ENCODE results near the gene VENTX. TPM values are rescaled to one million over a fixed set of nuclear protein-coding genes. Genes with fewer than 3 reads are reported as not detected.

Gene VENTX
- total and polyA plus RNA-seq, 2 donors (not counting 3 experiments of a cell fraction or from before 2014, with no cell fraction given), result not detected

GRCh38 chr10:133229265-133230043, 8.2 kb upstream of the VENTX start:
- FAIRE-seq, result no peak

GRCh38 chr10:133230044-133230361, 7.7 kb upstream of the VENTX start, which contains the start of gene UTF1:
TSS of gene UTF1 (plus strand) at chr10:133230217. CDS start at chr10:133230289, 72 bp downstream.
- H3K27me3 ChIP-seq (ENCODE audit: control insufficient read depth in 2 of 2, insufficient read depth in 2 of 2, low read length in 2 of 2), result peaks cover 24 to 33% of the 10 kb centered on the region in 2 experiments
- no peak within 1 kb of the TSS for H3K27ac ChIP-seq (ENCODE audit: insufficient read depth, low read depth, low read length)
- H4K20me1 ChIP-seq (replicated peaks; ENCODE audit: control insufficient read depth, extremely low read depth, insufficient read depth, low read length), result no peaks in the 10 kb centered on the region
- ChIA-PET CTCF (no interaction called here), POLR2A (no interaction called here)
- no peaks in the 10 kb centered on the region for H3K9me3 ChIP-seq (replicated peaks; ENCODE audit: control insufficient read depth, insufficient read depth, low read length)
- TF ChIP-seq POLR2AphosphoS5 (IDR thresholded peaks at IDR 0.05; ENCODE audit: insufficient read depth, low read depth, low read length) (no peak), JUN (IDR thresholded peaks at IDR 0.05; ENCODE audit: borderline replicate concordance, insufficient read depth, insufficient read length, low read depth) (no peak), GATA2 (IDR thresholded peaks at IDR 0.05; ENCODE audit: insufficient read depth, insufficient read length, low read depth, low read length) (no peak), MYC (IDR thresholded peaks at IDR 0.05; ENCODE audit: low read depth, low read length) (no peak), MAX (IDR thresholded peaks at IDR 0.05; ENCODE audit: insufficient read depth, insufficient read length) (no peak), EZH2 (IDR thresholded peaks at IDR 0.05; ENCODE audit: borderline replicate concordance, low read depth, low read length, severe bottlenecking) (no peak), CTCF (IDR thresholded peaks at IDR 0.05; ENCODE audit: extremely low read depth in 1 of 2, insufficient read depth in 1 of 2, low read depth in 1 of 2, low read length in 2 of 2) (no peak), FOS (IDR thresholded peaks at IDR 0.05; ENCODE audit: borderline replicate concordance, insufficient read depth, low read length) (no peak), POLR2A (IDR thresholded peaks at IDR 0.05; ENCODE audit: low read depth, low read length) (no peak)
- H3K4me3 ChIP-seq (replicated peaks in 1 of 3; ENCODE audit: insufficient read depth in 1 of 3, low read depth in 1 of 3, low read length in 3 of 3), result no peak within 1 kb of the TSS
- BruUV-seq (replicated peaks), result no TSS peak
- dilution Hi-C loops (cut with MboI; ENCODE audit: extremely low pct_ligation_motif_present, low sequenced_read_pairs), result no loop called here
- H3K9me1 ChIP-seq (replicated peaks; ENCODE audit: control insufficient read depth, extremely low read depth, insufficient read depth, low read length), result no peaks in the 10 kb centered on the region
- no peak within 1 kb of the TSS for H2AFZ ChIP-seq (ENCODE audit: low read depth, low read length)
- no peaks in the 10 kb centered on the region for H3K36me3 ChIP-seq (ENCODE audit: control insufficient read depth in 2 of 2, extremely low read depth in 1 of 2, insufficient read depth in 2 of 2, low read length in 2 of 2)
- intact Hi-C loops (cut with micrococcal nuclease), result no loop called here
- FAIRE-seq (no peak), DNase-seq (ENCODE audit: low read depth, low spot score) (no peak)
- H3K79me2 ChIP-seq (ENCODE audit: control insufficient read depth, insufficient read depth, low read length), result no peaks in the 10 kb centered on the region
- no peaks in the 10 kb centered on the region for H3K4me1 ChIP-seq (ENCODE audit: control insufficient read depth, extremely low read depth, insufficient read depth, low read length)
- no peak within 1 kb of the TSS for H3K9ac ChIP-seq (replicated peaks; ENCODE audit: extremely low read depth, insufficient read depth, low read length)
- H3K4me2 ChIP-seq (ENCODE audit: insufficient read depth, low read length), result no peak within 1 kb of the TSS

More at GRCh38 chr10:133229265-133230043, 8.2 kb upstream of the VENTX start:
- Histone ChIP-seq H3K9ac (replicated peaks; ENCODE audit: extremely low read depth, insufficient read depth, low read length) (no peak overlapping the region), H4K20me1 (replicated peaks; ENCODE audit: control insufficient read depth, extremely low read depth, insufficient read depth, low read length) (no peaks in the 10 kb centered on the region), H3K4me3 (replicated peaks in 1 of 3; ENCODE audit: insufficient read depth in 1 of 3, low read depth in 1 of 3, low read length in 3 of 3) (no peak overlapping the region), H3K4me1 (ENCODE audit: control insufficient read depth, extremely low read depth, insufficient read depth, low read length) (no peaks in the 10 kb centered on the region), H3K9me1 (replicated peaks; ENCODE audit: control insufficient read depth, extremely low read depth, insufficient read depth, low read length) (no peaks in the 10 kb centered on the region), H3K79me2 (ENCODE audit: control insufficient read depth, insufficient read depth, low read length) (no peaks in the 10 kb centered on the region), H3K9me3 (replicated peaks; ENCODE audit: control insufficient read depth, insufficient read depth, low read length) (no peaks in the 10 kb centered on the region), H3K27ac (ENCODE audit: insufficient read depth, low read depth, low read length) (no peak overlapping the region), H3K36me3 (ENCODE audit: control insufficient read depth in 2 of 2, extremely low read depth in 1 of 2, insufficient read depth in 2 of 2, low read length in 2 of 2) (no peaks in the 10 kb centered on the region), H3K4me2 (ENCODE audit: insufficient read depth, low read length) (no peak overlapping the region), H2AFZ (ENCODE audit: low read depth, low read length) (no peak overlapping the region), H3K27me3 (ENCODE audit: control insufficient read depth in 2 of 2, insufficient read depth in 2 of 2, low read length in 2 of 2) (peaks cover 23 to 32% of the 10 kb centered on the region in 2 experiments)
- ChIA-PET CTCF (no interaction called here), POLR2A (no interaction called here)
- intact Hi-C loops (cut with micrococcal nuclease) (no loop called here), dilution Hi-C loops (cut with MboI; ENCODE audit: extremely low pct_ligation_motif_present, low sequenced_read_pairs) (no loop called here)
- DNase-seq (ENCODE audit: low read depth, low spot score), result no peak
- TF ChIP-seq EZH2 (IDR thresholded peaks at IDR 0.05; ENCODE audit: borderline replicate concordance, low read depth, low read length, severe bottlenecking), result peak; percentile 55
- TF ChIP-seq JUN (IDR thresholded peaks at IDR 0.05; ENCODE audit: borderline replicate concordance, insufficient read depth, insufficient read length, low read depth), result no peak
- BruUV-seq (replicated peaks), result no TSS peak

Data from endothelial cell of umbilical vein (primary cell).